OCI-LY7 (cell line): ENCODE measurements around the gene PWP1. TPM values are rescaled to one million over a fixed set of nuclear protein-coding genes. Genes with fewer than 3 reads are reported as not detected.

Experiments used
- BruUV-seq: library from RNA; stranded (reverse); fragments of 400-500 nt; replicated peaks from 2 replicates; lab custom pipeline; 2021; lab: Mats Ljungman, UMichigan
- CTCF ChIA-PET: fragments of 300-600 bp; sonication (Branson Sonifier 250); formaldehyde crosslinking; loops from one replicate; lab custom pipeline; 2022; ENCODE audit warnings: antibody characterized with exemption; ENCODE audit not compliant: unreplicated experiment; lab: Charles Lee
- POLR2A ChIA-PET: fragments of 300-600 bp; sonication (Branson Sonifier 250); formaldehyde crosslinking; loops from one replicate; lab custom pipeline; 2022; ENCODE audit warnings: antibody characterized with exemption; lab: Charles Lee
- DNase-seq: peaks from one replicate; pipeline ENCODE4 v3.0.0-alpha.2; 2015; ENCODE audit warnings: low spot score
- H2AFZ ChIP-seq: fragments of 200-600 bp; sonication (generic), shearing (Covaris generic); 2 replicates; pipeline ENCODE4 v1.6.1; 2014; ENCODE audit warnings: mild to moderate bottlenecking, antibody characterized with exemption, low read length, moderate library complexity
- H3K27ac ChIP-seq: fragments of 200-600 bp; sonication (generic); 2 replicates; pipeline ENCODE4 v1.5.1; 2014; ENCODE audit warnings: mixed run types, low read depth, mild to moderate bottlenecking, moderate library complexity, low read length, inconsistent platforms; ENCODE audit not compliant: poor library complexity, severe bottlenecking
- H3K36me3 ChIP-seq: fragments of 200-600 bp; sonication (generic); 2 replicates; pipeline ENCODE4 v1.6.1; 2014; ENCODE audit warnings: mild to moderate bottlenecking, antibody characterized with exemption, low read length, moderate library complexity, mixed read lengths; ENCODE audit not compliant: insufficient read depth
- H3K4me1 ChIP-seq: fragments of 200-600 bp; sonication (generic); 2 replicates; pipeline ENCODE4 v1.5.1; 2014; ENCODE audit warnings: mild to moderate bottlenecking, low read length; ENCODE audit not compliant: insufficient read depth, poor library complexity, severe bottlenecking
- H3K4me2 ChIP-seq: fragments of 200-600 bp; sonication (generic); 2 replicates; pipeline ENCODE4 v1.6.1; 2014; ENCODE audit warnings: mild to moderate bottlenecking, low read length
- H3K4me3 ChIP-seq: fragments of 200-600 bp; sonication (generic); 2 replicates; pipeline ENCODE4 v1.5.1; 2014; ENCODE audit warnings: mild to moderate bottlenecking, low read depth, low read length; ENCODE audit not compliant: poor library complexity, severe bottlenecking
- H3K79me2 ChIP-seq: fragments of 200-600 bp; sonication (generic); 2 replicates; pipeline ENCODE4 v1.6.1; 2016; ENCODE audit warnings: low read depth, mild to moderate bottlenecking, low read length, moderate library complexity, mixed read lengths; ENCODE audit not compliant: insufficient read depth
- H3K9me2 ChIP-seq: fragments of 200-600 bp; sonication (generic); 2 replicates; pipeline ENCODE4 v1.6.1; 2016; ENCODE audit warnings: mild to moderate bottlenecking, low read length, mixed read lengths; ENCODE audit not compliant: insufficient read depth
- H3K9me3 ChIP-seq: fragments of 200-600 bp; sonication (generic); 2 replicates; pipeline ENCODE4 v1.6.1; 2014; ENCODE audit warnings: mild to moderate bottlenecking, mixed run types, low read length, mixed read lengths
- H4K20me1 ChIP-seq: fragments of 200-600 bp; sonication (generic); 2 replicates; pipeline ENCODE4 v1.6.1; 2014; ENCODE audit warnings: mild to moderate bottlenecking, antibody characterized with exemption, low read length, moderate library complexity, mixed read lengths; ENCODE audit not compliant: insufficient read depth
- EZH2phosphoT487 ChIP-seq: fragments of 200-600 bp; sonication (generic); IDR thresholded peaks from 2 replicates; pipeline ENCODE4 v1.6.1; 2018; ENCODE audit warnings: low read depth, borderline replicate concordance, mild to moderate bottlenecking, mixed run types, antibody characterized with exemption, low read length, moderate library complexity, mixed read lengths
- intact Hi-C: fragments of 100-400 bp; cut with micrococcal nuclease; formaldehyde crosslinking; loops from one replicate; pipeline ENCODE4 v1.10.0; 2022; ENCODE audit not compliant: unreplicated experiment
- total RNA-seq, 2 experiments: library from RNA; depleted of rRNA in 1 of 2; stranded (reverse); fragments of >200 nt in 1 of 2; shearing (Covaris generic) in 1 of 2; gene quantifications; 2 replicates each; pipeline ENCODE4 v1.2.3, GENCODE V29; 2014 to 2022
- TF ChIP-seq, protein P1 (sequence below): fragments of 200-600 bp; sonication (generic); conservative IDR thresholded peaks from 2 replicates; pipeline ENCODE4 v1.5.1; 2014; ENCODE audit warnings: mild to moderate bottlenecking, antibody characterized with exemption, low read length, moderate library complexity, mixed read lengths

PWP1 gene
- total RNA-seq, 2 experiments from 2014 or later, result 28.2 to 44.5 TPM

DNA sequence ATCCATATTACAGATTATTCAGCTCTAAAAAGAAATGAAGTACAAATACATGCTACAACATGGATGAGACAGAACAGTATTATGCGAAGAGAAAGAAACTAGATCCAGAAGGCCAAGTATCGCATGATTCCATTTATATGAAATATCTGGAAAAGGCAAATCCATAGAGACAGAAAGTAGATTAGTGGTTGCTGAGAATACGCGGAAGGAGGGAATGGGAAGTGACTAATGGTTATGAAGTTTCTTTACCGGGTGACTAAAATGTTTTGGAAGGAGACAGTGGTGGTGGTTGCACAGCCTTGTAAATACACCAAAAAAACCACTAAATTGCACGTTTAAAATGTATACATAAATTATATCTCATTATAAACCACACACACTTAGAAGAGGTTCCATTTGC, 62.9 kb downstream of the PWP1 start:
- Histone ChIP-seq H3K9me2 (no peaks in the 10 kb centered on the region), H3K36me3 (peaks cover 98% of the 10 kb centered on the region), H3K4me3 (no peak overlapping the region), H3K79me2 (peaks cover 5% of the 10 kb centered on the region; the same call in 1 of the 2 replicates), H3K27ac (no peak overlapping the region), H2AFZ (no peak overlapping the region), H4K20me1 (no peaks in the 10 kb centered on the region; the same call in 1 of the 2 replicates), H3K4me1 (no peaks in the 10 kb centered on the region), H3K4me2 (no peak overlapping the region), H3K9me3 (no peaks in the 10 kb centered on the region)
- intact Hi-C loops, result no loop called here
- CTCF ChIA-PET, result no interaction called here
- POLR2A ChIA-PET, result interaction anchor here (2.3 kb wide), 1 partner anchor 11 kb away, joined by 12 read pairs; no protein-coding TSS in a partner anchor
- no peak for DNase-seq
- TF ChIP-seq, protein P1, sequence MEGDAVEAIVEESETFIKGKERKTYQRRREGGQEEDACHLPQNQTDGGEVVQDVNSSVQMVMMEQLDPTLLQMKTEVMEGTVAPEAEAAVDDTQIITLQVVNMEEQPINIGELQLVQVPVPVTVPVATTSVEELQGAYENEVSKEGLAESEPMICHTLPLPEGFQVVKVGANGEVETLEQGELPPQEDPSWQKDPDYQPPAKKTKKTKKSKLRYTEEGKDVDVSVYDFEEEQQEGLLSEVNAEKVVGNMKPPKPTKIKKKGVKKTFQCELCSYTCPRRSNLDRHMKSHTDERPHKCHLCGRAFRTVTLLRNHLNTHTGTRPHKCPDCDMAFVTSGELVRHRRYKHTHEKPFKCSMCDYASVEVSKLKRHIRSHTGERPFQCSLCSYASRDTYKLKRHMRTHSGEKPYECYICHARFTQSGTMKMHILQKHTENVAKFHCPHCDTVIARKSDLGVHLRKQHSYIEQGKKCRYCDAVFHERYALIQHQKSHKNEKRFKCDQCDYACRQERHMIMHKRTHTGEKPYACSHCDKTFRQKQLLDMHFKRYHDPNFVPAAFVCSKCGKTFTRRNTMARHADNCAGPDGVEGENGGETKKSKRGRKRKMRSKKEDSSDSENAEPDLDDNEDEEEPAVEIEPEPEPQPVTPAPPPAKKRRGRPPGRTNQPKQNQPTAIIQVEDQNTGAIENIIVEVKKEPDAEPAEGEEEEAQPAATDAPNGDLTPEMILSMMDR, result no peak
- TF ChIP-seq EZH2phosphoT487, result no peak
- BruUV-seq, result no TSS peak

DNA sequence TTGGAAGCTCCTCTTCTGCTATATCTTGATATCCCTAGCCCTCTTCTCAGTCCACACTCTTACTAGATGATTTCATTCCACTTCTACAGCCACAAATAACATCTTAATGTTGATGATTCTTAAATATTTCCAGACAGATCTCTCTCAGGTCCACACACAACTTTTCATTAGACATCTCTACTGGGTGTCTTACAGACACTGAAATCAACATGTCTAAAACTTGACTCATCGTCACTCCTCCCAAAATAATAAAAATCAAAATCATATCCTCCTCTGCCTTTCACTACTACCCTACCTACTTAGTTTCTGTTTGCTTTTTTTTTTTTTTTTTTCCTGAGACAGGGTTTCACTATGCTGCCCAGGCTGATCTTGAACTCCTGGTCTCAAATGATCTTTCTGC, 63.5 kb downstream of the PWP1 start:
- intact Hi-C loops, result no loop called here
- Histone ChIP-seq H3K79me2 (peaks cover 5% of the 10 kb centered on the region; the same call in 1 of the 2 replicates), H3K9me2 (no peaks in the 10 kb centered on the region), H3K4me3 (no peak overlapping the region), H3K27ac (no peak overlapping the region), H3K4me1 (no peaks in the 10 kb centered on the region), H2AFZ (no peak overlapping the region), H3K9me3 (no peaks in the 10 kb centered on the region), H4K20me1 (no peaks in the 10 kb centered on the region; the same call in 1 of the 2 replicates), H3K36me3 (peaks cover 98% of the 10 kb centered on the region), H3K4me2 (no peak overlapping the region)
- ChIA-PET POLR2A (interaction anchor here (2.3 kb wide), 1 partner anchor 10 kb away, joined by 12 read pairs; no protein-coding TSS in a partner anchor), CTCF (no interaction called here)
- TF ChIP-seq, protein P1, result no peak
- TF ChIP-seq EZH2phosphoT487, result no peak
- no peak for DNase-seq
- no TSS peak for BruUV-seq

DNA sequence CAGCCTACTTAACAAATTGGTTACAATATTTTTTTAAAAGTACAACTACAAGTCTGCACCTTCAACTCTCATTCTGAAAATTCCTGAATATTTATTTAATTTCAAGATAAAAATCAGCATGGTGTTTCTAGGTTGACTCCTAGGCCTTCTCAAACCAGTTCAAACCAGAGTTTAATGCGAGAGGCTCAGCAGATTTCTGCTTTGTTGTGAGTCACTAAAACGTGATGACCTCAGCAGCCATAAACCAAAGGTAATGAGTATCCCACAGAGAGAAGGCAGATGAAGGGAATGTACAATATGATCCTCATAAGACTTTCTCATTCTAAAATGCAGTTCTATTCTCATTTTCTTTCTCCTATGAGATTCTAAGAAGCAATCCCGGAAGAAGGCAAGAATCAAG, 73.8 kb downstream of the PWP1 start:
- H3K4me3 ChIP-seq, result peak overlapping the region; percentile 92
- BruUV-seq, result no TSS peak
- no peak overlapping the region for H2AFZ ChIP-seq

More for the DNA sequence above, 73.8 kb downstream of the PWP1 start:
- intact Hi-C loops, result no loop called here
- Histone ChIP-seq H3K27ac (peak overlapping the region; percentile 20), H3K9me3 (peaks cover 5% of the 10 kb centered on the region; the same call in 1 of the 2 replicates), H4K20me1 (peaks cover 12% of the 10 kb centered on the region), H3K4me2 (peak overlapping the region; percentile 83), H3K36me3 (peaks cover 48% of the 10 kb centered on the region), H3K79me2 (peaks cover 37% of the 10 kb centered on the region), H3K4me1 (peaks cover 24% of the 10 kb centered on the region), H3K9me2 (no peaks in the 10 kb centered on the region)
- DNase-seq, result peak; percentile 28
- no peak for TF ChIP-seq EZH2phosphoT487
- TF ChIP-seq, protein P1, result no peak
- ChIA-PET CTCF (no interaction called here), POLR2A (interaction anchor here (0.6 to 2.2 kb wide), 7 partner anchors 10 to 184 kb away, joined by 3 to 12 read pairs (median 3); no protein-coding TSS in a partner anchor)
